Stimulated activated CD4-positive, alpha-beta T cell treated with anti-CD3 and anti-CD28 coated beads, Interleukin-4, amount 100 ng/mL, for 4 hours (primary cell): ENCODE measurements around the gene POLRMT.
"Not testable (repeated sequence)": the region's sequence is repeated elsewhere in the genome, so short reads cannot be mapped to it uniquely, and the experiment has no call there.

Experiments
- DNase-seq, 2 experiments: peaks; one replicate each; pipeline ENCODE4 v3.0.0-alpha.2; 2020

The POLRMT gene

GRCh38 chr19:646779-647565 is 13.6 kb upstream of the POLRMT start:
- DNase-seq = no peak

- no peak for DNase-seq
Observed at GRCh38 chr19:645912-646778, 12.8 kb upstream of the POLRMT start.

DNA sequence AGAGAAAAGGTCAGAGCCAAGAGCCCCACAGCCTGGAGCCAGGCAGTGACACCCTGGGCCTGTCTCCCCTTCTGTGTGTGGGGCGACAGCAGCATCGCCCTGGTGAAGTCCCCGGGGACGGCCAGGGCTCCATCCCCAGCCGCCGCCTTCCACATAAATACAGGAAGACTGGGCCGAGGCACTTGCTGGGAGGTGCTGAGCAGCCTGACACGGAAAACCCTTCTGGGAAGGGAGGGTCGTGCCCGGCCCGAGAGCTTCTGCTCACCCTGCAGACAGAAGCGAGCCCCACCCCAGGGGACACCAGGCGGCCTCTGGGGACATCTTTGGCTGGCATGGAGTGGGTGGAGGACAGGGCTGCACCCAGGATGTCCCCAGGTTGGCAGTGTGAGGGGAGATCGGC is 11.5 kb upstream of the POLRMT start:
- DNase-seq = no peak

DNA sequence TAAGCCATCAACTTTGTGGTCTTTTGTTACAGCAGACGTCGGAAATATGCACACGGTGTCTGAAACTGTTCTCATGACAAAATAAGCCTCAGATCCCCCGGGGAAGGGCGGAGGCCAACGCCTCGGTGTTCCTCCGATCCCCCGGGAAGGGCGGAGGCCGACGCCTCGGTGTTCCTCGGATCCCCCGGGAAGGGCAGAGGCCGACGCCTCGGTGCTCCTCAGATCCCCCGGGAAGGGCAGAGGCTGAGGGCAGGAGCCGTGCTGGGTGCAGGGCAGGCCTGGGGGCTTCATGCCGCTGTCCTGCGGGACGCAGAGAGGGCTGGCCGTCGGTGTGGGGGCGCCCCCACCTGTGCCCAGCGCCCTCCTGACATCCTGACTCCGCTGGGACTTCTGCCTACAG is 11.0 kb upstream of the POLRMT start:
- no peak for DNase-seq

- DNase-seq = no peak
Observed at GRCh38 chr19:643736-644135, 10.4 kb upstream of the POLRMT start.

GRCh38 chr19:642767-643727 is 9.7 kb upstream of the POLRMT start:
- DNase-seq = no peak

DNA sequence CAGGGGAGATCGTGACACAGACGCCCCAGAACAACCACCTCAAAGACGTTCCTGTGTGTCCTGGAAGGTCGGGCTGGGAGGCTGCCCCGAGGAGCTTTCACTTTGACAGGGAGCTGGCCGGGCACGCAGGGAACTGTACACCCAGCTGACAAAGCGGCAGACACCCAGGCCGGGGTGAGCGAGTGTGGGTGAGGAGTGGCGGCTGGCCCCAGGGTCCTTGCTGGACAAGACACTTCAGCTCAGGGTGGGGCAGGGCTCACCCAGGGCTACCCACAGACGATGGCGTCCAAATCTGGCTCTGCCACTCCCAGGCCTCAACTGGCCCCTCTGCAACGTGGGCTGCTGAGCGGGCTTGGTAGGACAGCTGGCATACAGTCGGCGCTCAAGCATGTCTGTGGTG is 8.4 kb upstream of the POLRMT start:
- DNase-seq = no peak

DNA sequence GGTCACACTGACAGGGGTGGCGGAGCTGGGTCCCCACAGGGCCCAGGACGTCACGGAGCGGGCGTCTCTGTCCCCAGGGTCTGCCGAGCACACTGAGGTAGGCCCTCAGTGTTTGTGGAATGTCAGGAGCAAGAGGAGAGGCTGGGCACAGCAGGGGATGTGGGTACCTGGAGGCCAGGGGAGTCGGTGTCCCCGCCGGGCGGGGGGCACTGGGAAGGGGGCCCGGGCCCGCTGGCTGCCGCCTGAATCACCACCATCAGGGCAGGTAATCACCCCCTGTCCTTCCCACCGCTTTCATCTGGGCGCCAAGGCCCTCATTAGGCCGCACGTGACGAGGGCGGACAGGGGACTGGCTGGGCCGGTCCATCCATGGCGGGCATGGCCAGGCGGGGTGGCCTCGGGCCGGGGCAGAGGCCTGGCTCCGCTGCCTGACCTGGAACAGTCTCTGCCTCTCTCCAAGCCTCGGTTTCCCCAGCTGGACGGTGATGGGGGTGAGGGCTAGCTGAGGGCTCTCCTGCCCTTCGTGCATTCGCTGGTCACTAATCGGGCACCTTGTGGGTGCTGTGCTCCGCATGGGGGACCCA is 7.4 kb upstream of the POLRMT start:
- no peak for DNase-seq

- no peak for DNase-seq
Observed at GRCh38 chr19:640161-640558, 6.8 kb upstream of the POLRMT start.

GRCh38 chr19:639253-640160 is 6.2 kb upstream of the POLRMT start, which contains the start of gene FGF22:
FGF22 (plus strand) TSS chr19:639879; CDS start chr19:639926, 47 bp downstream.
- peak; percentile 95 to 96 for DNase-seq

DNA sequence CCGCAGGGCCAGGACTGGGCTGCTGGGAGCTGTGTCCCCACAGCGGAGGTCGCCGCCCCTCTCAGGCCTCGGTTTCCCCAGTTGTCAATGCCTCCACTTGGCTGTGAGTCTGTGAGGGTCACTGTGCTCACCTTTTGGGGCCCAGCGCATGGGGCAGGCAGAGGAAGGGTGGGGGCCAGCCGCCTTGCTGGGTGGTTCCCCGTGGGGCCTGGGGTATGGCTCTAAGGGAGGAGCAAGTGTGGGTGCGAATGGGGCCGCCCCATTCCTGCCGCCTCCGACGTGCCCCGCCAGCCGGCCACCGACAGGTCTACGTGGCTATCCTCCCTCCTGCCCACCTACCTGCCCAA is 5.5 kb upstream of the POLRMT start:
- no peak for DNase-seq

DNA sequence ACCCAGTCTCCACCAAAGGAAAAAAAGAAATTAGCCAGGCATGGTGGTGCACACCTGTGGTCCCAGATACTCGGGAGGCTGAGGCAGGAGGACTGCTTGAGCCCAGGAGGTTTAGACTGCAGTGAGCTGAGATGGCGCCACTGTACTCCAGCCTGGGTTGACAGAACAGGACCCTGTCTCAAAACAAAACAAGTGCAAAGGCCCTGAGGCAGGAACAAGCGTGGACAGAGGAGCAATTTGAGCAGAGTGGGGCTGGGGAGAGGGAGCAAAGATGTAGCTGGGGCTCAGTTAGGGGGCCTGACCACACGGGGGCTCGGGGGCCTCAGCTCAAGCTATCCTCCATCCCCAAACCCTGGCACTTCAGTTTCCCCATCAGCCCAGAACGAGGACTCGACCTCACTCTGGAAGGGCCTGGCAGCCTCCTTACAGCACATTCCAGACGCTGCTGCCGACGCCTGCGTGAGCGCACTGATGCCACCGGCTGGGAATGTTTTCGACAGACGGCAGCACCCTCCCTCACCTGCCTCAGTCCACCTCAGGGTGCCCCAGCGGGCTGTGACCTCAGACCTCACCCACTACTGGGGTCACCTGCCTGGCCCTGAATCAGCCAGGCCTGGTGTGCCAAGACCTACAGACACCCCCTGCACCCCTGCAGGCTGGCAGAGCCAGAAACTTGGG is 1.8 kb upstream of the POLRMT start:
- DNase-seq = no peak

DNA sequence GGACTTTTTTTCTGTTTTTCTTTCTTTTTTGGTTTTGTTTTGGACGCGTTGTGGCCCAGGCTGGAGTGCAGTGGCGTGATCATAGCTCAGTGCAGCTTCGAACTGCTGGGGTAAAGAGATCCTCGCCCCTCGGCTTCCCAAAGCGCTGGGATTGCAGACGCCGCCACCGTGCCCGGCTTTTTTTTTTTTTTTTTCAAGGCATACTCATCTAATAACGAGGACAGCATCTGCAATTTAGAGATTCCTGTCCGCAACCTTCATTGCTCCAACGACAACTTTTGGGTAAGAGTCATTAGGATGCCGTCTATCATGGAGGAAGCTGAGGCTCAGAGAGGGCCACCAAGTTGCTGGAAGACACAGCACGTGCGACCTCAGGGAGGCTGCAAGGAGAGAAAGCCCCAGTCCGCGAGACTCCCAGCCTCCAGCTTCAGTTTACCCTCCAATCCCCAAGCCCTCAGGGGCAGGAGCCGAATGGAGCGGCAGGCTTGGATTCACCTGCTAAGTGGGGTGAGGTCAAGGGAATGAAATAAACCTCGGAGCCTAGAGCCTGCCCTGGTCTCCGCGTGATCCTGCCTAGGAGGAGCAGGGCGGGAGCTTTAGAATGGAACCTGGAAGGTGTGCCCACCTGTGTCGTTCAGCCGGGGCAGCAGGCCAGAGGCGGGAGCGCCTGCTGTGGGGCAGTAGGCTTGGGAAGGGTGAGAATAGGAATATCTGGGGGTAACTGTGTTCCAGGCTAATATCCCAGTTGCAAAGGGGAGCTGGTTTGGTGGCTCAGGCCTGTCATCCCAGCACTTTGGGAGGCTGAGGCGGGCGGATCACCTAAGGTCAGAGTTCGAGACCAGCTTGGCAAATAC is 676 bp upstream of the POLRMT start:
- no peak for DNase-seq

DNA sequence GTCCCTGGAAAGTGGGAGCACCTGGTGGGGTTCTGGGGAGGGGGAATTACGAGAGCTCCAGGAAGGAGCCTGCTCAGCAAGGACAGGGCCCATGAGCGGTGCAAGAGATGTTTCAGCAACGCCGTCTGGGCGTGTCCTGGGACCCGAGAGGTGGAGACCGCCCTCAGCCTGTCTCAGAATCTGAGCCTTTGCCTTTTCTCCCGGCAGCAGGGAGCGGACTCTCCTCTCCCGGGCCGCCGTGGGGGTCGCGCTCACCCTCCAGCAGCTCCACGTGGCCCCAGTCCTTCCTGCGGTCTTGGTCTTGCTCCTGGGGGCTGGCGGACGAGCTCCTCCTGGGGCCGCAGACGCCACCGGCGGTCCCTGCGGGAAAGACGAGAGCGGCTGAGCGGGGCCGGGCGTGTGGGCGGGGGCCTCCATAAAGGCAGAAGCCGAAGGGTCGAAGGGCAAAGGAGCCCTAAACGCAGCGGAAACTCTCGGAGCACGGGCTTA is 714 bp downstream of the POLRMT start:
- DNase-seq = peak; percentile 21 to 52

DNA sequence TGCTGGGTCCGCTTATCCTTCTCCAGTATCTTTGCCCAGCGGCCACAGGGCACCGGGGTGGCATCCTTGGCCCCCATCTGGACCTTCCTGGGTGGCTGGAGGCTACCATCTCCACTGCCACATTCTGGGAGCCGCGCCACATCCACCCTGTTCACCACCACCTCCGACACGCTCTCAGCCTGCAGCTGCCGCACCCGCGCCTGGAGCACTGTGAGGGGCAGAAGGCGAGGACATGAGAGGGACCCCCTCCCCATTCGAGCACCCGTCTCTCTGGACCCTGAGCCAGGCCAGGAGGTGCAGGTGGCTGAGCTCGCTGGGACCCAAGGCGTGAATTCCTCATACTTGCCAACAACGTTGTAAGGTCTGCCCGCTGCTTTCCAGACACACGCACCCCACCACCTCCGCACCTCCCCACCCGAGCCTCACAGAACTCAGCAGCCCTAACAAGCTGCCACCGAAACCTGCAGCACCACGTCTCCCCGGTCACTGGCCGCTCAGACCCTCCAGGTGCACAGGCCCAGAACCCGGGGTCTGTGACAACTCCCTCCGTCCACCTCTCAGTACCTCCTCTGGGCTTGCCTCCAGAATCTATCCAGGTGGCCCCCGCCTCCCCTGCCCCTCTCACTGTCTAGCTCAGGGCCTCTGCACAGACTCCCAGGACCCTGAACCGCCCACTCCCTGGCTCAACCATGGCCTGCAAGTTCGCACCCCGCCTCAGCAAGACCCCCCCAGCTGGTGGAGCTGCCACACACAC is 3.2 kb downstream of the POLRMT start:
- DNase-seq = no peak

GRCh38 chr19:629515-629914 is 3.8 kb downstream of the POLRMT start:
- not testable (repeated sequence) for DNase-seq

DNA sequence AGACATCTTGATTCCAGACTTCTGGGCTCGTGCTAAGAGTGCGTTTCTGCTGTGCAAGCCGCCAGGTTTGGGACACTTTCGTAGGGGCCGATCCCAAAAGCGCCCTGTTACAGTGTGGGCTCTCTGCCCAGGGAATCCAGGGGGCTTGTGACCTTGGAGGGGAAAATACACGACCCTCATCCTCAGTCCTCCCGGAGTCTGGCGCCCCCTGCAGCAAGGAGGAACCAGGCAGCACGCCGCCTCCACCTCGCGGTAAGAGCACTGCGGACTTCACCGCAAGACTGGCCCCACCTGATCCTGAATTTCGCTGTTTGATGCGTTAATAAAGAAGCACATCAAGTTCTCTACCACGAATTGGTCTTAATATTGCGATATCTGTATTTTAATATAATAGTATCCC is 5.2 kb downstream of the POLRMT start:
- DNase-seq = no peak

- not testable (repeated sequence) for DNase-seq
Observed at GRCh38 chr19:626566-626965, 6.8 kb downstream of the POLRMT start.

DNA sequence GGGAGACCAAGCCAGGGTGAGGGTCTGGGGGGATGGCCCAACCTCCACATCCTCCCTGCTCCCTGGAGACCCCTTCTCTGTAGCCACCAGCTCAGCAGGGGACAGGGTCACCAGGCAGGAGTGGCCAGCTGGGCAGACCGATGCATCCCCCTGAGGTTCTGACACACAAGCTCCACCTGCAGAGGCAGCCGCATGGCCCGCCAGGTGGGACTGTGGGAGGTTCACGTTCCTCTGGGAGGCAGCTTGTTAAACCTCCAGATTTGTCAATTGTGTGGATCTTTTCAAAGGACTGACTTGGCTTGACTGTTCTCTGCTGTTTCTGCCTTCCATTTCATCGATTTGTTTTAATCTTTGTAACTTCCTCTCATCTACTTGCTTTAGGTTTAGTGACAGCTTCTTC is 8.1 kb downstream of the POLRMT start:
- no peak for DNase-seq
